Choroid plexus epithelial cell (primary cell): Measurements from ENCODE around the gene CRIP1.

Experiments
- DNase-seq: peaks from one replicate; pipeline ENCODE4 v3.0.0-alpha.2; 2010; ENCODE audit warnings: low read depth
- H3K4me3 ChIP-seq: 2 replicates; pipeline ENCODE4 v1.5.1; 2011; ENCODE audit warnings: low read depth, mild to moderate bottlenecking, control low read depth, low read length, moderate library complexity
- TF ChIP-seq, protein P1 (sequence below): conservative IDR thresholded peaks from 2 replicates; pipeline ENCODE4 v1.5.1; 2011; ENCODE audit warnings: low read depth, mild to moderate bottlenecking, control low read depth, inconsistent platforms, low read length, moderate library complexity

Gene CRIP1, protein sequence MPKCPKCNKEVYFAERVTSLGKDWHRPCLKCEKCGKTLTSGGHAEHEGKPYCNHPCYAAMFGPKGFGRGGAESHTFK

DNA sequence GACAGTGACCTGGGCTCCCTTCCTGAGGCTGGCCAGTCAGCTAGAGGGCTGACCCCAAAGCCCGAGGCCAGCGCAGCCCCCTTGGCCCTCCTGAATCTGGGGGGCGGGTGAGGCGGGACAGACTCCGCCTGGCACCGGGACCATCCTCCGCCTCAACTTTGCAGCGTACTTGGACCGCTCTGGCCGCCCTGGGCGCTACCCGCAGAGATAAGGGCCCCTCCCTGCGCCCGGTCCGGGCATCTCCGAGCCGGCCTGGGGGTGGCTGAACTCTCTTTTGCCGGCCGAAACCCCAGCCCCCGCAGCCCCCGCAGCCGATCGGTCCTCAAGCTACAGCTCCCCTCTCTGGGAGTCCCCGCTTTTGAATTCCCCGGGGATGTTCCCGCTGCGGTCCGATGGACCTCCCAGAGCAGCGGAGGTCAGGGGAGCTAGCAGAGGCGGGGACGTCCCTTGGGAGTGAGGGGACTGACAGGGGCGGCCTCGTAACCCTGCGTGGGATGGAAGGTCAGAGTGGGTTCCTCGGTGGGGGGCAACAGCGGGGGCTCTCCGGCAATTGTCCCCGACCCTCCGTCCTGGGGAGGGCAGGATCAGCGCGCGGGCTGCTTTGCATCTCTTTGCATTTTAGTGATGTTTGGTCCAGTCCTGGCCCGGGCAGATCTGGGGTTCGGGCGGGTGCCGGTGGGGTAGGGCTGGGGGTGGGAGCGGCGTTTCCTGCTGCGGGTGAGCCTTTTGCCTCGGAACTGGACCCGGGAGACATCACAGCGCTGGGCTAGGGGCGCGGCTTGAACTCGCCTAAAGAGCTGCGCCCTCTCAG, at the start of gene CRIP1:
Gene CRIP1 (plus strand): TSS at position 724 of the 811 bp plus-strand sequence. CDS start 374 bp downstream, outside the sequence.
- TF ChIP-seq, protein P1, sequence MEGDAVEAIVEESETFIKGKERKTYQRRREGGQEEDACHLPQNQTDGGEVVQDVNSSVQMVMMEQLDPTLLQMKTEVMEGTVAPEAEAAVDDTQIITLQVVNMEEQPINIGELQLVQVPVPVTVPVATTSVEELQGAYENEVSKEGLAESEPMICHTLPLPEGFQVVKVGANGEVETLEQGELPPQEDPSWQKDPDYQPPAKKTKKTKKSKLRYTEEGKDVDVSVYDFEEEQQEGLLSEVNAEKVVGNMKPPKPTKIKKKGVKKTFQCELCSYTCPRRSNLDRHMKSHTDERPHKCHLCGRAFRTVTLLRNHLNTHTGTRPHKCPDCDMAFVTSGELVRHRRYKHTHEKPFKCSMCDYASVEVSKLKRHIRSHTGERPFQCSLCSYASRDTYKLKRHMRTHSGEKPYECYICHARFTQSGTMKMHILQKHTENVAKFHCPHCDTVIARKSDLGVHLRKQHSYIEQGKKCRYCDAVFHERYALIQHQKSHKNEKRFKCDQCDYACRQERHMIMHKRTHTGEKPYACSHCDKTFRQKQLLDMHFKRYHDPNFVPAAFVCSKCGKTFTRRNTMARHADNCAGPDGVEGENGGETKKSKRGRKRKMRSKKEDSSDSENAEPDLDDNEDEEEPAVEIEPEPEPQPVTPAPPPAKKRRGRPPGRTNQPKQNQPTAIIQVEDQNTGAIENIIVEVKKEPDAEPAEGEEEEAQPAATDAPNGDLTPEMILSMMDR = no peak
- no peak for DNase-seq
- H3K4me3 ChIP-seq = no peak within 1 kb of the TSS

DNA sequence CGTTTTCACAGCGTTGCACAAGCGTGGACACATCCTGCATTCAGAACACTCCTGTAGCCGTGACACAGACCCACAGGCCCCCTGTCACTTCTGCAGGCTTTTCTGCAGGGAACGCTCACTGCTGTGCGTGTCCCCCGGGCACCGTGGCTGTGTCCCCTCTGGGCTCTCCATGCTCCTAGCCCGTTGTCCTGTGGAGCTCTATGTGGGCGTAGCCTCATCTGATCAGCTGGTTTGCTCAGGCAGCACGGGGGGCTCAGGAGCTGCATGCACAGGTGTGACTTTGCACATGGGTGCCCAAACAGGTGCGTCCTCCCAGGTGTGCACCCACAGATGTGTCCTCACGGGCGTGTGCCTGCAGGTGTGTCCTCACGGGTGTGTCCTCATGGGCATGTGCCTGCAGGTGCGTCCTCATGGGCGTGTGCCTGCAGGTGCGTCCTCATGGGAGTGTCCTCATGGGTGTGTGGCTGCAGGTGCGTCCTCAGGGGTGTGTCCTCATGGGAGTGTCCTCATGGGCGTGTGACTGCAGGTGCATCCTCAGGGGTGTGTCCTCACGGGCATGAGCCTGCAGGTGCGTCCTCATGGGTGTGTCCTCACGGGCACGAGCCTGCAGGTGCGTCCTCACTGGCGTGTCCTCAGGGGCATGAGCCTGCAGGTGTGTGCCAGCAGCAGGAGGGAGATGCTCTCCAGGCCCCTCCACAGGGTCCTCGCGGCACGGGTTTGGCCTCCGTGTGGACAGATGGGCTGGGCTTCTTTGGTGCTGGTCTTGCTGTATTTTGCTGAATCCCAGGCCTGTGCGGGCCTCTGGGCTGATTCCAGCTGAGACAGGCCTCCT, 49.6 kb upstream of the CRIP1 start:
- no peak overlapping the region for H3K4me3 ChIP-seq
- DNase-seq = no peak
- TF ChIP-seq, protein P1 = no peak

DNA sequence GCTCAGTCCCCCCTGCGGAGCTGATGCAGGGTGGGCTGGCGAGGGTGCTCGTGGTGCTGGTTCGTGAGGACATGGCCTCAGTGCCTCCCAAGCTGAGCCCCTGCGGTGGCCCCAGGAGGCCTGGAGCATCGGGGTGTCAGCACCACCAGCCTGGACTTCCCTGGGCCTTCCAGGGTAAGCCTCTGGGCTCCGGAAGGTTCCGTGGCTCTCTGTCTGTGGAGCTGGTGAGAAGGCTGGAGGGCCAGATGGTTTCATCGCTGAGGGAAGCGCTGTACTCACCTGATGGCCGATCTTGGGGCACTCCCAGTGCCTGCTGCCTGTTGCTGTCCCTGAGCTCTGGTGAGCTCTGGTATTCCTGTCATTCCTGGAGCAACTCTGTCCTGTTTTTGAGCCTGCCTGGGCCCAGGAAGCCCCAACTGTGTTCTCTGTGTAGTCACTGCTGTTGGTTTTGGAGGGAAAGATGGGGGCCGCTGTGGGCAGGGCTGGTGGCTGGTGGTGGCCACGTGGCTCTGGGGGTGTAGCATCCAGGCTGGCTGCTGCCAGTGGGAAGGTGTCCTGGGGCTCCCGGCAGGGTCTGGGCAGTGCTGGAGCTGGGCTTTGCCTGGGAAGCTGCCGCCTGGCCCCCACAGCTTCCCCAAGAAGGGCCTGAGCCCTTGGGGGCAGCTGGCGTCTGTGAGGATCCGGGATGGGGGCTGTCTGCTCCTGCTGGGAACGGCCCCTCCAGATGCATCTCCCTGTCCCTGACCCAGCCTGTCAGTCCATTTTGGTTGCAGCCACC, 48.8 kb upstream of the CRIP1 start:
- DNase-seq = no peak
- TF ChIP-seq, protein P1 = no peak

DNA sequence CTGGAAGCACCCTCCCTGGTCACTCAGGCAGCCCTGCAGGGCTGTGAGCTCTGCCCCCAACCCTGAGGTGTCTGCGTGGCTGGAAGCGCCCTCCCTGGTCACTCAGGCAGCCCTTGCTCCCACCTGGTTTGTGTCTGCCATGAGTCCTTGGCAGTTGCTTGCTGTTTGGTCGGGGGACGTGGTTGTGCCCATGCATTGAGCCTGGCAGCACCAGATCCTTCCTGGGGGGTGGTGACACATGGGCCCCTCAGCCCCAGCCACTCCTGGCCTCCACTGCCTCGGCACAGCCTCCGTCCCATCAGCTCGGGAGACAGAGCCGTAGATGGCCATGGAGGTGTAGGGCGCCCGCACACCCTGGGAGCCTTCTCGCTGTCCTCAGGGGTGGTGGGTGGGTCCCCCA, 47.5 kb upstream of the CRIP1 start:
- TF ChIP-seq, protein P1 = no peak
- DNase-seq = no peak

More for the DNA sequence above, 48.8 kb upstream of the CRIP1 start:
- H3K4me3 ChIP-seq = no peak overlapping the region

DNA sequence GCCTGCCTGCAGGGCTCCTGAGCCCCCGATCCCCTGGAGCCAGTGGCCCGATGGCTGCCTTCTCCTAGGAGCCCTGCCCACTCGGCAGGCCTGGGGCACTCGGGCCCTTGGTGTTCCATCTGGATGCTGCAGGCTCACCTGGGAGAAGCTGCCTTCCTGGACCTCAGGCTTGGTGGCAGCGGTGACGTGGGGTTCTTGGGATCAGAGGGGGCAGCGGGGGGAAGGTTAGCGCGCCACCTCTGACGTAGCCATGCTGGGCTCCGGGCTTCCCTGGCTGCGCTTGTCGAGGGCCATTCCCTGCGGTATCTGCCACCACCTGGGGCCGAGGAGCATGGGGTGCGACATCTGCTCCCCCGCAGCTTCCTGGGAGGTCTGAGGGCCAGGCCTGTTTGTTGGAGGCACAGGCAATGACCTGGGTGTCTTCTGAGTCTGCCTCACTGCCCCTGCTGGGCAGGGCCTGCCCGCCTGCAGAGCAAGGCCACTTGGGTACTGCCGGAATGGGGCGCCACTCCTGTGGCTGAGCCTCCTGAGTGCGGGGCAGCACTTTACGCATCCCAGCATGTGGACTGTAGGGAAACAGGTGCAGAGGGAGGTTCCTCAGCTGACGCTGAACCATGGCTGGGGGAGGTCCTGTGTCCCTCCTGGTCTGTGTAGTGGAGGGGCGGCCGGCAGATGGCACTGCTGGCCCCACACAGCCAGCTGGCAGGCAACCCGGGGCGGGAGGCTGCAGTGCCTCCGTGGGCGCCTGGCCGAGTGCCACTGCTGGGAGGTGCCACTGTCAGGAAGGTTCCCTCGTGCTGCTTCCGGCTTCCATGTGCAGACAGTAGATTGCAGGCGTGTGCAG, 46.8 kb upstream of the CRIP1 start:
- no peak overlapping the region for H3K4me3 ChIP-seq
- TF ChIP-seq, protein P1 = no peak
- no peak for DNase-seq

More for the DNA sequence above, 47.5 kb upstream of the CRIP1 start:
- no peak overlapping the region for H3K4me3 ChIP-seq

DNA sequence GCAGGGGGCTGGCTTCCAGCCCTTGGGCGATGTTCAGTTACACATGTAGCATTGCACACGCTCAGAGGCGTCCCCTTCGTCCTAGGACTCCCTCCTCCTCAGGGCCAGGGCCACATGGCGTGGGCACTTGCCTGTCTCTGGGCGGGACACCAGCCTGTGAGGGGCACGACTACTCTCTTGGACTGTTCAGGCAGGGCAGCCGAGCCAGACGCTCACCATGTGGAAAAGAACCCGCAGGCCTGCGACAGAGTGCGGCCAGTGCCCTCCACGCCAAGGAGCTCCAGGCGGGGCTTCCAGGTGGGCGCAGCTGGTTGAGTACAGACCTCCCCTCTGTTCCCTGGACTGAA, 46.2 kb upstream of the CRIP1 start:
- DNase-seq = no peak
- H3K4me3 ChIP-seq = no peak overlapping the region
- TF ChIP-seq, protein P1 = no peak
